G401 (cell line): ENCODE measurements around the gene MYL3. TPM values are rescaled to one million over a fixed set of nuclear protein-coding genes. Genes with fewer than 3 reads are reported as not detected.

Experiments used
- DNase-seq: peaks from one replicate; pipeline ENCODE4 v3.0.0-alpha.2; 2015; ENCODE audit warnings: low spot score
- in situ Hi-C: cut with HindIII; loops from 2 replicates; pipeline ENCODE4 v1.10.0; 2016; ENCODE audit warnings: low sequenced_read_pairs, mixed read lengths
- total RNA-seq: library from RNA; depleted of rRNA; stranded (reverse); fragments of >200 nt; shearing (Covaris generic); gene quantifications from 2 replicates; pipeline ENCODE4 v1.2.3, GENCODE V29; 2014

MYL3 gene
- total RNA-seq, 1 experiment from 2014 or later: 7.4 TPM

DNA sequence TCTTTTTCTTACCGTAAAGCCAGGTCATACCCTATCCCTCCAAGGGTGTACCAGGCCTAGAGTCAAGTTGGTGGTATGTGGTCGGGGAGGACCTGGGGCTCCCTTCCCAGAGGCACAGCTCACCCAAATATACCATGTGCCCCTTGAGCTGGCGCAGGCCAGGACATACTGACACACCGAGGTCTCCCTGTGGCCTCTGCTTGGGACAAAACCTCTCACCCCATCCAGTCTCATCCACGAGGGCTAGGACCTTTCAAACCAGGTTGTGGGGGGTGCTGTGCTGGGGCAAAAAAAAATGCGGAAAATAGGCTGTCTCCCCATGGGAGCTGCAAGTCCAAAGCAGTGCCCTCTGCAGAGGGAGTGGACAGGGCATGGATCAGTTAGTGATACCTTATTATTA is 37.1 kb upstream of the MYL3 start:
- in situ Hi-C loops: no loop called here

DNA sequence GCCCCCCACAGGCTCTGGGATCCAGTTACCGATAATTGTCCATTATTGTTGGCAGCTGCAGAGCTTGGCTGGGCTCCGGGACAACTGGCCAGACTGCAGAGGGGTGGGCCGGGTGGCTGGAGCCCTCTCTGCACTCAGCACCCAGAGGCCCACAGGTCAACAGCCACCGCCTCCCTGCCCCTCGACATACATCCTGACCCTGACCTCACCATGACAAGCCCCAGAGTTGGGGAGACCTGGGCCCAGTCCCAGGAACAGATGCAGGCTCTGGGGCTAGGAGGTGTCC is 36.7 kb upstream of the MYL3 start:
- DNase-seq: no peak
- in situ Hi-C loops: no loop called here

More for the DNA sequence above, 37.1 kb upstream of the MYL3 start:
- no peak for DNase-seq

DNA sequence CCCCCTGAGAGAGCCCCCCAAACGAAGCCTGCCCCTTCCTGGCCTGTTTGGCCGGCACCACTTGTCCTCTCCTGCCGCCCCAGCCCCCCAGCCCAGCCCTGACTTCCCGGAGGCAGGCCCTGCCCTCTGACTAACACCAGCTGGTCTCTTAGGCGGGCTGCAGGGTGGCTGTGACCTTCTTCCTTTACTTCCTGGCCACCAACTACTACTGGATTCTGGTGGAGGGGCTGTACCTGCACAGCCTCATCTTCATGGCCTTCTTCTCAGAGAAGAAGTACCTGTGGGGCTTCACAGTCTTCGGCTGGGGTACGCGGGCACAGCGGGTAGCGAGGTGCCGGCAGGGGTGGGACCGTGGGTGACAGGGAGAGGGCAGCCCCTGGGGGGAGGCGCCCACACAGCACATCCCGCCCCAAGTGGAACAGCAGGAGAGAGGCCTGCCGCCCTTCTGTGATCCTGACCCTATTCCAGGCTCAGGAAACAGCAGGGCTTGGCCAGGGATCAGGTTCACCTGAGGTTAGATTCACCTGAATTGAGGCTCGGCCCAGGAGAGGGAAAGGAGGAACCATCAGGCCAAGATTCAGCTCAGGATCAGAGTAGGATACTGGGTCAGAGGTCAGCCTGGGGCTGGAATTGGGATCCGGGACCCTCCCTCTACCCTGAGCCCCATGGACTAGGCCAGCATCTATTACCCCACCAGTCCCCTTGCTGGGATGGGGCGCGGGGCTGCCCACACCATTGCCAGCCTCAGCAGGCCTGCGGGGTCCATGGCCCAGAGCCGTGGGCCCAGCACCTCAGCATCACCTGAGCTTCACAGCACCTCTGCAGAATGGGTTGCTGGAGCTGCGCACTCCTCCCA is 36.1 kb upstream of the MYL3 start:
- in situ Hi-C loops: no loop called here
- DNase-seq: no peak

DNA sequence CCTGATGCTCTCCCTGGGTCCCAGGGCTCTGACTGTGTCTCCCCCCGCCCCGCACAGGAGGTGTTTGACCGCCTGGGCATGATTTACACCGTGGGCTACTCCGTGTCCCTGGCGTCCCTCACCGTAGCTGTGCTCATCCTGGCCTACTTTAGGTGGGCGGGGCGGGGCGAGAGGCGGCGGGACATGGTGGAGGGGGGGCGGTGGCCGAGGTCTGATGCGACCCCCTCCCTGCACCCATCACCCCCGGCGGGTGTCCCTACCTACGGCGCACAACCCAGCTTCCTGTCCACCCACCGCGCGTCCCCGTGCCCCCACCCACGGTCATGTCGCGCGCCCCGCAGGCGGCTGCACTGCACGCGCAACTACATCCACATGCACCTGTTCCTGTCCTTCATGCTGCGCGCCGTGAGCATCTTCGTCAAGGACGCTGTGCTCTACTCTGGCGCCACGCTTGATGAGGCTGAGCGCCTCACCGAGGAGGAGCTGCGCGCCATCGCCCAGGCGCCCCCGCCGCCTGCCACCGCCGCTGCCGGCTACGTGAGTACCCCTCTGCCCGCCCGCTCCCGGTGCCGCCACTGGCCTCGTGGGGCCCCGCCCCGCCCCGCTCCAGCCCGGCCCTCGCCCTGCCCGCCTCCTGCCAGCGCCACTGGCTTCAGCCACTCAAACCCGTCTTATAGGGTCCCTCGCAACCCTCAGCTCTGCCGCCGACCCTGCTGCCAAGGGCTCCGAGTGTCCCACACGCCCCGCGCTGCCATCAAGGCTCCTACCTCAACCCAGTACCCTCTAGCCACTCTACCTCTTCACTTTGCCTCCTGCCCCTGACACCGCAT is 35.3 kb upstream of the MYL3 start:
- DNase-seq: peak; percentile 30
- in situ Hi-C loops: no loop called here

DNA sequence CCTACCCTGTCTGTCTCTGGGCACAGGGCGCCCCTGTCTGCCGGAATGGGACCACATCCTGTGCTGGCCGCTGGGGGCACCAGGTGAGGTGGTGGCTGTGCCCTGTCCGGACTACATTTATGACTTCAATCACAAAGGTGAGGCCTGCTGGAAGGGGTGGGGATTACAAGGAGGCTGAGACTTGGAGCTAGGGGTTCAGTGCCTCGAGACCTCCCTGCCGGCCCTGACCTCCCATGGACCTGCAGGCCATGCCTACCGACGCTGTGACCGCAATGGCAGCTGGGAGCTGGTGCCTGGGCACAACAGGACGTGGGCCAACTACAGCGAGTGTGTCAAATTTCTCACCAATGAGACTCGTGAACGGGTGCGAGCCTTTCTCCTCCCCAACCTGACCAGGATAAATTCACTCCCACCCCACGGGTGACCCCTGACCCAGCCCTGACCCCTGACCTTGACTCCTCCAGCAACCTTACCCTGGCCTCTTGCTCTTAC is 34.6 kb upstream of the MYL3 start:
- in situ Hi-C loops: no loop called here
- DNase-seq: no peak

- in situ Hi-C loops: no loop called here
- DNase-seq: no peak
These were observed 33.8 kb upstream of the MYL3 start for GRCh38 chr3:46897031-46897430.

DNA sequence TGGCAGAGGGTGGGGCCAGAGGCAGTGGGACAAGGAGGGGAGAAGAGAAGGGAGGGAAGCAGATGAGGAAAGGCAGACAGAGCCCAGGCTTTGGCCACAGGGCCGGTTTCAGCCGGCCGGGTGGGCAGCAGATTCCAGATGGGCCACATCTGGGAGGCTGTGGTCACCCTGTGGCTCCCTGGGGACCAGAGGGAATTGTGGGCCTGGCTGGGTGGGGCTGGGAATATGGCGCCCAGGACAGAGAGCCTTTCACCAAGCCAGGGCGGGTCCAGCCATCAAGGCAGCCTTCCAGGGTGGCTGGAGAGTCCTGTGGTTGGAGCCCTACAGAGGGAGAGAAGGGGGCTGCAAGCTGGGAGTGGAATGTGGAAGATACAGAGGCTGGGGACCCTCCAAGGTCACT is 33.1 kb upstream of the MYL3 start:
- no peak for DNase-seq
- in situ Hi-C loops: no loop called here

DNA sequence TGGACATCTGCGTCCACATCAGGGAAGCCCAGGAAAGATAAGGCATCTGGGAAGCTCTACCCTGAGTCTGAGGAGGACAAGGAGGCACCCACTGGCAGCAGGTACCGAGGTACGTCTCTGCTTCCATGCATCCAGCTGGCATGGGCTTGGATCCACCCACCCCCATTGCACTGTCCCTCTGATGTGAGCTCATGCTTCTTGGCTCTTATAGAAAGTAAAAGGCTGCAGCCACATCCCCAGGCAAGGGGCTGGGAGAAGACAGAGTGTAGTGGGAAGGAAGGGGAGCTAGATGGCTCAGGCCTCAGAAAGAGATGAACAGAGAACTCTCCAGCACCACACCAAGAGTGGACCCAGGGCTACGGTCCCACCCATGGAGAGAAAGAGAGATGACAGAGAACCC is 32.5 kb upstream of the MYL3 start:
- in situ Hi-C loops: no loop called here
- no peak for DNase-seq

DNA sequence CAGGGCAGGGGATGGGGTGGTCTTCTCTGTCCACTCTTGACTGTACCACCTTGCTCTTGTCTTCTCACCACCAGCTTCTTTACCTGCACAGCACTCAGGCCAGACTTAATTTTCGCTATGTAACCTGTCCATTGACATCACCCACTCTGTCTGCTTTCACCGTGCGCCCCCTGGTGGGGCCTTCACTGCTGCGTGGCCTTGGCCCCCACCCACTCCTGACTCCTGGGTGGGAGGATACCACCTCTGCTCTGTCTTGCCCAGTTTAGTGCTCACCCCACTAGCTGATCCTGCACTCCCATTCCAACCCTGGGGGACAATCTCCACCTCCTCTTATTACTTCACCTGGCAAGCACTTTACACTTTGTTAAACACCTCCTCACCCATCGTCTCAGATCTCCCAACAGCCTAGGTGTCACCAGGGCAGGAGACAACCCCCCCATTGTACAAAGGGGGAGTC is 32.0 kb upstream of the MYL3 start:
- in situ Hi-C loops: no loop called here
- DNase-seq: peak; percentile 36

GRCh38 chr3:46894256-46894655 is 31.0 kb upstream of the MYL3 start:
- in situ Hi-C loops: no loop called here
- DNase-seq: no peak

DNA sequence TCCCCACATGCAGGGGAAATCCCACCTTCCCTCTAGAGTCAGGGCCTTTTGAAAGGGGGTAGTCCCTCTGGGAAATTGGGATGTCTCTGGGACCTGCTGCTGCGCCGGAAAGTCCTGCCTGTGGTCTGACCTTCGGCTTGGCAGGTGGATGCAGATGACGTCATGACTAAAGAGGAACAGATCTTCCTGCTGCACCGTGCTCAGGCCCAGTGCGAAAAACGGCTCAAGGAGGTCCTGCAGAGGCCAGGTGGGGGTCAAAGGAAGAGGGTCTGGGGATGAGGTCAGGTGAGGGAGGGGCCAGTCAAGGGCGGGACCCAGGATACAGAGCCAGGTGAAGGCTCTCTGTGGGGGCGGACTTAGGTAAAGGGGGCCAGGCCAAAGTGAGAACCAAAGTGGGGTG is 30.5 kb upstream of the MYL3 start:
- in situ Hi-C loops: no loop called here
- DNase-seq: no peak

DNA sequence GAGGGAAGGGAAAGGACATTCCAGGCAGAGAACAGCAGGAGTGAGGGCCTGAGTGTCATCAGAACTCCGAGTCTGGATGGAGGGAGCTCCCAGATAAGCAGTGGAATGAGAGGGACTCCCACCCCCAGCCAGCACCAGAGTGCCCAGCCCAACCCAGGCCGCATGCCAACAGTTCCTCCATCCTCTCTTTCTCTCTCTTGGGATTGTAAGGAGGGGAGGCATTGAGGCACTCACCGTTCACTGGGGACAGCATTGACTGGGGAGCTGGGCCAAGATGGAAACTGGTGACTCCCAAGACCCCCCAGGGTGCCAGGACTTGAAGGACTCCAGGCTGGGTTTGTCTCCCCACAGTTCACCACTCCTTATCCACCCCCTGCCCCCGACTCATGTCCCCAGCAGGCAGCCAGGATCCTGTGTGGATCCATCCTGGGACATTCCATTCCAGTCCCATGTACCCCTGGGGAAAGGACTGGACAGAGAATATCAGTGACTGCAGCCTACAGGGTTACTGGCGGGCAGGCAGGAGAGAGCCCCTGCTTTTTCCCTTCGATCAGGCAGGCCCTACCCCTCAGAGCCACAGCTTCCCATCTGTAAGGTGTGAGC is 30.0 kb upstream of the MYL3 start:
- DNase-seq: peak; percentile 26
- in situ Hi-C loops: no loop called here

GRCh38 chr3:46892285-46893145 is 29.3 kb upstream of the MYL3 start:
- peak; percentile 87 for DNase-seq

DNA sequence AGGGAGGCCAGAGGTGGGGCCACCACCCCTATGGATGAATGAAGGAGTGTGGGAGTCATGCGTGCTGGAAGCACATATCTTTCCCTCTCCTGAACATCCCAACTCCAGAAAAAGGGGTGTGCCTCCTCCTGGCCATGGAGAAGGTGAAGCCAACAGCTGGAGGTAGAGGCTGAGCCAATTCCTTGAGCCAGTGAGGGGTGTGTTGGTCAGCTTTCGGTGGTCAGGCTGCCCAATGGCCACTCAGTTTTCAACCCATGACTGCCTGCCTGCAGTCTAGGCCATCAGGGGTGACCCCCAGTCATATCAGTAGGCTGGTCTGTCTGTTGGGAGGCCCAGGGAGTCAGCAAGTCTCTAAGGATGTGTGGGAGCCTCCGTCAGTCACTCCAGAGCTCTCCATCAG is 27.9 kb upstream of the MYL3 start:
- in situ Hi-C loops: no loop called here
- no peak for DNase-seq

More at GRCh38 chr3:46892285-46893145, 29.3 kb upstream of the MYL3 start:
- in situ Hi-C loops: no loop called here

GRCh38 chr3:46890132-46890531 is 26.9 kb upstream of the MYL3 start:
- in situ Hi-C loops: no loop called here
- no peak for DNase-seq

GRCh38 chr3:46889381-46890110 is 26.3 kb upstream of the MYL3 start:
- DNase-seq: no peak
- in situ Hi-C loops: no loop called here

GRCh38 chr3:46888705-46889104 is 25.5 kb upstream of the MYL3 start:
- DNase-seq: no peak
- in situ Hi-C loops: no loop called here

DNA sequence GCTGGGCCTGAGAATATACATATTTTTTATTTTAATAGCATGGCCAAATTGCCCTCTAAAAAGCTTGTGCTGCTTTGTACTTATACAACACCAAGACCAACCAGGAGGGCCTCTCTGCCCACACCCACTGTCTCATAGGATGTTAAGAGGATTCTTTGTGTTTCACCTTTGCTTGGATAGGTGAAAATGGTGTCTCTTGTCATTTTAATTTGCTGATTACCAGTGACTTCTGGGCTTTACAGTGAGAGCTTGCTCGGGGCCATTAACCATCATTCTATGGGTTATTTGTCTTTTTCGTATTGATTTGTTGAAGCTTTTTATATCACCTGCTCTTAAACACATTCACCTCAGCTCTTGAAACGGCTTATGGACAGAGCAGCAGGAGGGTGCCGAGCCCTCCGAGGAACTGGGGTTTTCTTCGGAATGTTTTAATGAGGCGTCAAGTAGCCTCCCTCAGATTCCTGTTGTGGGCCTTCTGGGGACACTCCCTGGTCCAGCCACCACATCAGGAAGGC is 24.8 kb upstream of the MYL3 start:
- in situ Hi-C loops: no loop called here
- no peak for DNase-seq
